ENCODE results near the gene GRM2.

GRM2 gene

DNA sequence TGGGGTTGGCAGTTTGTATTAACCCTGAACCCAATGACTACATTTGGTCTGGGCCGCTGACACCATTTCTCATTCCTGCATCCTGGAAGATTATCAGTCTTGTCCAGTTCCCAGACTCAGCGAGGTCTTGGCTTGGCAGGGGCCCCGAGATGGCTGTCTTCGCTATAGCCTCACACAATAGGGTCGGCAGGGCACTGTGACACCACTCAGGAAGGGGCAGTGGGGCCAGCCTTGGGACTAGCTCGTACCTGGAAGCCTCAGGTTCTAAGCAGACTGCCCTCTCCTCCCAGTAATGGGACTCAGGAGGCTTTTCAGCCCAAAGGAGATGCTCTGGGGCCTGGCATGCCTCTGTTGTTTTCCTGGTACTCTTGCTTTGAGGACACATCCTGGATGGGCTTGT is 26.7 kb upstream of the GRM2 start:
- Histone ChIP-seq H3K27me3 (replicated peaks; ENCODE audit: insufficient read depth, low read length) (no peaks in the 10 kb centered on the region), H3K4me3 (ENCODE audit: low read length) (no peak overlapping the region), H3K79me2 (ENCODE audit: low read length) (peaks cover 18% of the 10 kb centered on the region), H3K27ac (ENCODE audit: low read length) (no peak overlapping the region), H4K20me1 (ENCODE audit: insufficient read depth, low read length) (no peaks in the 10 kb centered on the region), H3K36me3 (replicated peaks; ENCODE audit: insufficient read depth, low read length) (0 out of 2 replicates have a peak, but pooled peaks cover 1% of the 10 kb centered on the region), H3K9ac (ENCODE audit: low read length) (no peak overlapping the region), H2AFZ (ENCODE audit: low read length) (no peak overlapping the region), H3K4me2 (ENCODE audit: low read depth, low read length) (no peak overlapping the region), H3K4me1 (ENCODE audit: low read length) (peaks cover 18% of the 10 kb centered on the region), H3K9me3 (replicated peaks; ENCODE audit: insufficient read depth, low read length) (no peaks in the 10 kb centered on the region), H3F3A (ENCODE audit: insufficient read depth, low read length) (peaks cover 13% of the 10 kb centered on the region), H3K9me2 (replicated peaks; ENCODE audit: insufficient read depth, low read length) (no peaks in the 10 kb centered on the region)
- DNase-seq: no peak
- TF ChIP-seq EZH2phosphoT487 (IDR thresholded peaks at IDR 0.05; ENCODE audit: low read length): no peak

- no peak for DNase-seq
- Histone ChIP-seq H3K27me3 (replicated peaks; ENCODE audit: insufficient read depth, low read length) (no peaks in the 10 kb centered on the region), H3K9me2 (replicated peaks; ENCODE audit: insufficient read depth, low read length) (no peaks in the 10 kb centered on the region), H3K4me3 (ENCODE audit: low read length) (no peak overlapping the region), H3K79me2 (ENCODE audit: low read length) (peaks cover 18% of the 10 kb centered on the region), H3K4me2 (ENCODE audit: low read depth, low read length) (peak overlapping the region; percentile 48), H3K4me1 (ENCODE audit: low read length) (peaks cover 24% of the 10 kb centered on the region), H2AFZ (ENCODE audit: low read length) (no peak overlapping the region), H4K20me1 (ENCODE audit: insufficient read depth, low read length) (no peaks in the 10 kb centered on the region), H3K9ac (ENCODE audit: low read length) (no peak overlapping the region; the same call in 1 of the 2 replicates), H3K9me3 (replicated peaks; ENCODE audit: insufficient read depth, low read length) (no peaks in the 10 kb centered on the region), H3K27ac (ENCODE audit: low read length) (peak overlapping the region; percentile 49; the same call in 1 of the 2 replicates), H3K36me3 (replicated peaks; ENCODE audit: insufficient read depth, low read length) (0 out of 2 replicates have a peak, but pooled peaks cover 2% of the 10 kb centered on the region), H3F3A (ENCODE audit: insufficient read depth, low read length) (peaks cover 13% of the 10 kb centered on the region)
- no peak for TF ChIP-seq EZH2phosphoT487 (IDR thresholded peaks at IDR 0.05; ENCODE audit: low read length)
- no peak for TF ChIP-seq EZH2 (optimal IDR thresholded peaks at IDR 0.05; ENCODE audit: low read depth, low read length)
- TF ChIP-seq, protein P1, sequence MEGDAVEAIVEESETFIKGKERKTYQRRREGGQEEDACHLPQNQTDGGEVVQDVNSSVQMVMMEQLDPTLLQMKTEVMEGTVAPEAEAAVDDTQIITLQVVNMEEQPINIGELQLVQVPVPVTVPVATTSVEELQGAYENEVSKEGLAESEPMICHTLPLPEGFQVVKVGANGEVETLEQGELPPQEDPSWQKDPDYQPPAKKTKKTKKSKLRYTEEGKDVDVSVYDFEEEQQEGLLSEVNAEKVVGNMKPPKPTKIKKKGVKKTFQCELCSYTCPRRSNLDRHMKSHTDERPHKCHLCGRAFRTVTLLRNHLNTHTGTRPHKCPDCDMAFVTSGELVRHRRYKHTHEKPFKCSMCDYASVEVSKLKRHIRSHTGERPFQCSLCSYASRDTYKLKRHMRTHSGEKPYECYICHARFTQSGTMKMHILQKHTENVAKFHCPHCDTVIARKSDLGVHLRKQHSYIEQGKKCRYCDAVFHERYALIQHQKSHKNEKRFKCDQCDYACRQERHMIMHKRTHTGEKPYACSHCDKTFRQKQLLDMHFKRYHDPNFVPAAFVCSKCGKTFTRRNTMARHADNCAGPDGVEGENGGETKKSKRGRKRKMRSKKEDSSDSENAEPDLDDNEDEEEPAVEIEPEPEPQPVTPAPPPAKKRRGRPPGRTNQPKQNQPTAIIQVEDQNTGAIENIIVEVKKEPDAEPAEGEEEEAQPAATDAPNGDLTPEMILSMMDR (IDR thresholded peaks at IDR 0.05; ENCODE audit: low read length): no peak
Observed at GRCh38 chr3:51680663-51681230, 26.1 kb upstream of the GRM2 start.

- Histone ChIP-seq H3K36me3 (replicated peaks; ENCODE audit: insufficient read depth, low read length) (0 out of 2 replicates have a peak, but pooled peaks cover 2% of the 10 kb centered on the region), H3K27ac (ENCODE audit: low read length) (peak overlapping the region; percentile 49; the same call in 1 of the 2 replicates), H3K4me1 (ENCODE audit: low read length) (peaks cover 30% of the 10 kb centered on the region), H3K9me2 (replicated peaks; ENCODE audit: insufficient read depth, low read length) (no peaks in the 10 kb centered on the region), H3K79me2 (ENCODE audit: low read length) (peaks cover 18% of the 10 kb centered on the region), H2AFZ (ENCODE audit: low read length) (0 out of 2 replicates have a peak overlapping the region, but pooled peaks have one; percentile 1), H3K4me2 (ENCODE audit: low read depth, low read length) (peak overlapping the region; percentile 48), H3K9ac (ENCODE audit: low read length) (peak overlapping the region; percentile 9; the same call in 1 of the 2 replicates), H3F3A (ENCODE audit: insufficient read depth, low read length) (peaks cover 13% of the 10 kb centered on the region), H3K9me3 (replicated peaks; ENCODE audit: insufficient read depth, low read length) (no peaks in the 10 kb centered on the region), H4K20me1 (ENCODE audit: insufficient read depth, low read length) (no peaks in the 10 kb centered on the region), H3K4me3 (ENCODE audit: low read length) (no peak overlapping the region), H3K27me3 (replicated peaks; ENCODE audit: insufficient read depth, low read length) (no peaks in the 10 kb centered on the region)
- TF ChIP-seq, protein P1 (IDR thresholded peaks at IDR 0.05; ENCODE audit: low read length): no peak
- TF ChIP-seq EZH2phosphoT487 (IDR thresholded peaks at IDR 0.05; ENCODE audit: low read length) (no peak), EZH2 (optimal IDR thresholded peaks at IDR 0.05; ENCODE audit: low read depth, low read length) (no peak)
- peak; percentile 57 for DNase-seq
Observed at GRCh38 chr3:51681453-51681852, 25.4 kb upstream of the GRM2 start.

DNA sequence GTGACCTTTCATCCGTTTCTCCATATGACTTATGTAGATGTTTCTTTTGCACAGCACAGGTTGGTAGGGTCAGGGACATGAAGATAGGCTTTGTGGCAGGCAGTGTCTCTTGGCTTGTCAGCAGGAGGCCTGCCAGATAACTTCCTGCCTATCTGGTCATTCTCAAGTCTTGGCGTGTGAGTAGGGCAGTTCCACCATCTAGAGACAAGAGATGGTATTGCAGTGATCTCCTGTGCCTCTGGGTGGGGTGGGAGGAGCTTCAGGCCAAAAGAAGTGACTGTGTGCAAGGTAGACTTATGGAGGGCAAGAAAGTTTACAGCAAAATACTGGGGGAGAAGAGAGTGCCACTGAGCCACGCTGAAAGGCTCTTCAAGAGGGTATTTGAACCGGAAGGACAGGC is 24.8 kb upstream of the GRM2 start:
- H3K9me2 ChIP-seq (replicated peaks; ENCODE audit: insufficient read depth, low read length): no peaks in the 10 kb centered on the region
- TF ChIP-seq, protein P1 (IDR thresholded peaks at IDR 0.05; ENCODE audit: low read length): peak; percentile 96
- no peak for TF ChIP-seq EZH2 (optimal IDR thresholded peaks at IDR 0.05; ENCODE audit: low read depth, low read length)
- DNase-seq: peak; percentile 91
- no peak overlapping the region for H3K4me3 ChIP-seq (ENCODE audit: low read length)
- H4K20me1 ChIP-seq (ENCODE audit: insufficient read depth, low read length): no peaks in the 10 kb centered on the region
- H3K27me3 ChIP-seq (replicated peaks; ENCODE audit: insufficient read depth, low read length): no peaks in the 10 kb centered on the region
- H3K9me3 ChIP-seq (replicated peaks; ENCODE audit: insufficient read depth, low read length): no peaks in the 10 kb centered on the region
- H3K4me1 ChIP-seq (ENCODE audit: low read length): peaks cover 36% of the 10 kb centered on the region
- 0 out of 2 replicates have a peak overlapping the region, but pooled peaks have one; percentile 1 for H2AFZ ChIP-seq (ENCODE audit: low read length)
- H3K4me2 ChIP-seq (ENCODE audit: low read depth, low read length): peak overlapping the region; percentile 48
- H3K79me2 ChIP-seq (ENCODE audit: low read length): peaks cover 18% of the 10 kb centered on the region
- 0 out of 2 replicates have a peak, but pooled peaks cover 2% of the 10 kb centered on the region for H3K36me3 ChIP-seq (replicated peaks; ENCODE audit: insufficient read depth, low read length)
- peak overlapping the region; percentile 49; the same call in 1 of the 2 replicates for H3K27ac ChIP-seq (ENCODE audit: low read length)
- peaks cover 13% of the 10 kb centered on the region for H3F3A ChIP-seq (ENCODE audit: insufficient read depth, low read length)
- peak overlapping the region; percentile 9; the same call in 1 of the 2 replicates for H3K9ac ChIP-seq (ENCODE audit: low read length)

Data from MM.1S (cell line).